ENCODE results near the gene PPP1R16B.

The PPP1R16B gene

DNA sequence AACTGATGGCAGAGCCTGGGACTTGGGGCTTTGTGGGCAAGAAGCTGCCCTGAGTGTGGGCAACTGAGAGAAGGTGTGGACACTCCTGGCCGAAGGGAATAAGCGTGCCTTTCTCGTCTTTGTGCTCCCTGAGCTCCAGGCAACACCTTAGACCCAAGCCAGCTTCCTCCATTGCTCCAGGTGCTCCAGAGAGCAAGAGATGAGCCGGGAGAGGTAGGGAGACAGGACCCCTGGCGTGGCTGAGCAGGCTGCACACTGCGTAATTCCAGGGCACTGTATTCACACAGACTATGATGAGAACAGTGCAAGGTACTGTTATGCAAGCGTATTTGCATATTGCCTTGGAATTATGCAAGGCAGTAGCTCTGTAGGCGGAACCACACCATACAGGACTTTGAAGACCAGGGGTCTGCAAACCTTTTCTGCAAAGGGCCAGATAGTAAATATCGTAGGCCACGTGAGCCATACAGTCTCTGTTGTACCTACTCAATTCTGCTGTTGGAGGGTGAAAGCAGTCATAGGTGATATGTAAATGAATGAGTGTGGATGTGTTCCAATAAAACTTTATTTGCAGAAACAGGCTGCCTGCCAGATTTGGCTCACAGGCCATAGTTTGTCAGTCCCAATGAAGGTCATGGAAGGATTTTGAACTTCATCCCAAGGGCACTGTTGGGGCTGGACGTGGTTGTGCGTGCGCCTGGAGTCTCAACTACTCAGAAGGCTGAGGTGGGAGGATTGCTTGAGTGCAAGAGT lies 78.7 kb downstream of the PPP1R16B start:
- DNase-seq (ENCODE audit: low spot score), result no peak
- in situ Hi-C loops (cut with MboI; ENCODE audit: low sequenced_read_pairs, unreplicated experiment), result no loop called here
- no peak for TF ChIP-seq CTCF (IDR thresholded peaks at IDR 0.05; ENCODE audit: borderline replicate concordance, control extremely low read depth, extremely low read depth, insufficient read depth, missing control alignments)

DNA sequence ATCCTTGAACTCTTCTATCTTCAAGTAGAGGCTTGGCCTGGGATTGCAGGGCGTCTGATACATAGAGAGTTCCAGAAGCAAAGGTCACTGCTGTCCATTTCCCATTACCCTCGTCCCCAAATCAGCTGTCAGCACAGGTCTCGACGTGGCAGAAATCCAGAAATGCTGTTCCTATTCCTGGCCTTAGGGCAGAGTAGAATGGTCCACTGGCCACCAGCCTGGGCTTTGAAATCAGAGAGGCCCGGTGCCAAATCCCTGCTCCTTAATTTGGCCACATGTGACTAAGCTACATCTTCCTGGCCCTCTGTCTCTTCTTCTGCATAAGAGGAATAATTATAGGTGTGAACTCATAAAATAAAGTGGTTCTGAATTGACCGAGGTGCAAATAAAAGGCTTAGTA lies 79.9 kb downstream of the PPP1R16B start:
- in situ Hi-C loops (cut with MboI; ENCODE audit: low sequenced_read_pairs, unreplicated experiment), result no loop called here
- TF ChIP-seq CTCF (IDR thresholded peaks at IDR 0.05; ENCODE audit: borderline replicate concordance, control extremely low read depth, extremely low read depth, insufficient read depth, missing control alignments), result no peak
- no peak for DNase-seq (ENCODE audit: low spot score)

- DNase-seq (ENCODE audit: low spot score), result no peak
- in situ Hi-C loops (cut with MboI; ENCODE audit: low sequenced_read_pairs, unreplicated experiment), result no loop called here
- TF ChIP-seq CTCF (IDR thresholded peaks at IDR 0.05; ENCODE audit: borderline replicate concordance, control extremely low read depth, extremely low read depth, insufficient read depth, missing control alignments), result no peak
These were observed 82.7 kb downstream of the PPP1R16B start for GRCh38 chr20:38888059-38888831.

GRCh38 chr20:38889050-38889449 lies 83.6 kb downstream of the PPP1R16B start:
- no peak for TF ChIP-seq CTCF (IDR thresholded peaks at IDR 0.05; ENCODE audit: borderline replicate concordance, control extremely low read depth, extremely low read depth, insufficient read depth, missing control alignments)
- no peak for DNase-seq (ENCODE audit: low spot score)
- in situ Hi-C loops (cut with MboI; ENCODE audit: low sequenced_read_pairs, unreplicated experiment), result no loop called here

DNA sequence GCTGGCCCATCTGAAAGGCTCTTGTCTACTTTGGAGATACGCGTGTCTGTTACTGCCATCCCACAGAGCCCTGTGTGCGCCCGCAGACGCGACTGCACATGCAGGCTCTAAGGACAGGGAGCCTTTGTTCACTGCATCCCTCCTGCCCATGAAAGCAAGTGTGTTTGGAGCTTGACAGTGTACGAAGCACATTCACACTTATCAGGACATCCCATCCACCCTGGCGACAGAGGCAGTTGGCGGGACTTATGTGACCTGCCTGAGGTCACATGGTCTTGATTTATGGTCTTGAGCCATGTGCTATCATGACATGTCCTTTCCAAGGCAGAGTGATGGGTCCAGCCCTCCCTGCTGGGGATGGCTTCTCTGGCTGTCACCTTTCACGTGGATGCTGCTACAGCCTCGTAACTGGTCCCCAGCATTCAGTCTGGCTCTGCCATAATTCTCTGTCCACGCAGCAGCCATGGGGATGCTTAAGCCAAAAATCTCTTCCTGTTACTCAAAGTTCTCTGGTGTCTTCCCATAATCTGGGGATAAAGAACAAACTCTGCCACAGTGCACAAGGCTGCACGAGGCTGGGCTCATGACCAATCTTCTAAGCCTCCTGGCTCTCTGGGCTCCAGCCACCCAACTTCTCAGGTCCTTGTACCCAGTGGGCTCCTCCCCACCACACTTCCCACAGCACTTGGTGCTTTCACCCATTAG lies 84.4 kb downstream of the PPP1R16B start:
- DNase-seq (ENCODE audit: low spot score), result no peak
- TF ChIP-seq CTCF (IDR thresholded peaks at IDR 0.05; ENCODE audit: borderline replicate concordance, control extremely low read depth, extremely low read depth, insufficient read depth, missing control alignments), result no peak
- in situ Hi-C loops (cut with MboI; ENCODE audit: low sequenced_read_pairs, unreplicated experiment), result no loop called here

- DNase-seq (ENCODE audit: low spot score), result peak; percentile 55
- in situ Hi-C loops (cut with MboI; ENCODE audit: low sequenced_read_pairs, unreplicated experiment), result no loop called here
- TF ChIP-seq CTCF (IDR thresholded peaks at IDR 0.05; ENCODE audit: borderline replicate concordance, control extremely low read depth, extremely low read depth, insufficient read depth, missing control alignments), result no peak
These were observed 85.0 kb downstream of the PPP1R16B start for GRCh38 chr20:38890497-38890818.
